ENCODE measurements around the gene SPTA1.

DNA sequence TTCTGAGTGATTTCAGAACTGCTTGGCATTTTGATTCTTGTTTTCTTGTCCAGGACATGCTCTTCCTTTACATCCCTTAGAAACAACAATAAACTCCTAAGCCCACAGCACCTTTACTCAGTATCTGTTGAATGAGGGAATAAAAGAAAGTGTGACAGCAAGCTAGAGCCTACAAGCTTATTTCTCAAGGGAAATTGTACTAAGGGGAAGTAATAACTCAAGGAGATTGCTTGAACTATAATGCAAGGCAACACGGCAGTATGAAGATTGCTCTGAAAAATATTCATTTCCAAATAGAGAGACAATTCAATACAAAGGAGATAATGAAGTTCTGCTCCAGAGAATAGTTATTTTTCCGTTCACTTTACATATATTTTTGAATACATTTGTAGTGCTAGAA lies 122.7 kb downstream of the SPTA1 start:
- no peak for TF ChIP-seq EZH2phosphoT487 (IDR thresholded peaks at IDR 0.05; ENCODE audit: insufficient read depth, low read depth)
- no peak for TF ChIP-seq EZH2 (IDR thresholded peaks at IDR 0.05; ENCODE audit: insufficient read depth, poor library complexity, severe bottlenecking)
